Right atrium auricular region (tissue), 2 donors: Measurements from ENCODE around the gene PRDX2. TPM values are rescaled to one million over a fixed set of nuclear protein-coding genes. Genes with fewer than 3 reads are reported as not detected.
"Not testable (repeated sequence)": the region's sequence is repeated elsewhere in the genome, so short reads cannot be mapped to it uniquely, and the experiment has no call there.

ENCODE experiments used
- DNase-seq: peaks from one replicate; pipeline ENCODE4 v3.0.0-alpha.2; 2019; ENCODE audit warnings: low spot score
- H3K27ac ChIP-seq, 2 donors: fragments of 200-600 bp; sonication (generic); 1 replicate in 1 of 2; 2 replicates in 1 of 2; pipeline ENCODE4 v1.5.1; 2016 to 2019
- H3K27me3 ChIP-seq, 2 donors: fragments of 200-600 bp; sonication (generic); one replicate each; pipeline versions ENCODE4 v1.5.1 to v1.6.0; 2017 to 2019
- H3K36me3 ChIP-seq: fragments of 200-600 bp; sonication (generic); one replicate; pipeline ENCODE4 v1.5.1; 2016
- H3K4me1 ChIP-seq, 2 donors: fragments of 200-600 bp; sonication (generic); one replicate each; pipeline versions ENCODE4 v1.5.1 to v1.6.0; 2017 to 2019
- H3K4me3 ChIP-seq, 2 donors: fragments of 200-600 bp; sonication (generic); 1 replicate in 1 of 2; 2 replicates in 1 of 2; pipeline ENCODE4 v1.5.1; 2017 to 2019; ENCODE audit warnings: mild to moderate bottlenecking in 1 of 2, moderate library complexity in 1 of 2
- H3K9me3 ChIP-seq, 2 donors: fragments of 200-600 bp; sonication (generic); one replicate each; pipeline ENCODE4 v1.5.1; 2019
- CTCF ChIP-seq, 2 donors: fragments of 200-600 bp; sonication (generic); IDR thresholded peaks; one replicate each; pipeline ENCODE4 v1.5.1; 2019; ENCODE audit warnings: antibody characterized with exemption in 2 of 2
- total RNA-seq, 2 donors: library from RNA; depleted of rRNA; stranded (reverse); fragments of >200 nt; gene quantifications; one replicate each; pipeline ENCODE4 v1.1.0, GENCODE V29; 2016

Gene PRDX2
- total RNA-seq, 2 donors from 2014 or later = 702 to 859 TPM

GRCh38 chr19:12833418-12833737 lies 31.8 kb upstream of the PRDX2 start:
- no peak for TF ChIP-seq CTCF (IDR thresholded peaks at IDR 0.05)
- DNase-seq = no peak
- peaks cover 32 to 52% of the 10 kb centered on the region in 2 donors for H3K27me3 ChIP-seq
- no peak overlapping the region for H3K27ac ChIP-seq
- H3K4me3 ChIP-seq = peak overlapping the region in 1 of 2 donors; percentile 51
- peaks cover 0 to 36% of the 10 kb centered on the region in 2 donors for H3K4me1 ChIP-seq
- H3K9me3 ChIP-seq = no peaks in the 10 kb centered on the region
- no peaks in the 10 kb centered on the region for H3K36me3 ChIP-seq

DNA sequence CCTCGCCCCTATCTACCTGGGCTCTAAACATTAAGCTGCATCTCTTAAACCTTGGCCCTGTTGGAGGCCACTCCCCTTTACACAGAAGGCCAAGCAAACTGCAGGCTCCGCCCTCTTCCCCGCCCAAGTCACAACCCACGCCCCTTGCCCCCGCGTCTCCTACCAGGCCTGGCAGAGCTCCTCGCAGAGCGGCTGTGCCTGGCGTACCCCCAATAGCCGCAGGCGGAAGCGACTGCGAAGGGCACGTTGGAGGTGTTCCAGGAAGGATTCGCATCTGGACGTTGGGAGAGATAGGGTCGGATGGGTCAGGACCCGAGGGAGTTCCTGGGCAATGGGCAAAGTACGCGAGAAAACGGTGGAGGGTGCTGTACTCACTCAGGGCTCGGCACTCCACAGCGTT lies 26.9 kb upstream of the PRDX2 start:
- Histone ChIP-seq H3K27me3 (peaks cover 18 to 39% of the 10 kb centered on the region in 2 donors), H3K27ac (no peak overlapping the region), H3K9me3 (no peaks in the 10 kb centered on the region), H3K4me3 (no peak overlapping the region), H3K36me3 (no peaks in the 10 kb centered on the region), H3K4me1 (peaks cover 0 to 20% of the 10 kb centered on the region in 2 donors)
- TF ChIP-seq CTCF (IDR thresholded peaks at IDR 0.05) = no peak
- DNase-seq = no peak

DNA sequence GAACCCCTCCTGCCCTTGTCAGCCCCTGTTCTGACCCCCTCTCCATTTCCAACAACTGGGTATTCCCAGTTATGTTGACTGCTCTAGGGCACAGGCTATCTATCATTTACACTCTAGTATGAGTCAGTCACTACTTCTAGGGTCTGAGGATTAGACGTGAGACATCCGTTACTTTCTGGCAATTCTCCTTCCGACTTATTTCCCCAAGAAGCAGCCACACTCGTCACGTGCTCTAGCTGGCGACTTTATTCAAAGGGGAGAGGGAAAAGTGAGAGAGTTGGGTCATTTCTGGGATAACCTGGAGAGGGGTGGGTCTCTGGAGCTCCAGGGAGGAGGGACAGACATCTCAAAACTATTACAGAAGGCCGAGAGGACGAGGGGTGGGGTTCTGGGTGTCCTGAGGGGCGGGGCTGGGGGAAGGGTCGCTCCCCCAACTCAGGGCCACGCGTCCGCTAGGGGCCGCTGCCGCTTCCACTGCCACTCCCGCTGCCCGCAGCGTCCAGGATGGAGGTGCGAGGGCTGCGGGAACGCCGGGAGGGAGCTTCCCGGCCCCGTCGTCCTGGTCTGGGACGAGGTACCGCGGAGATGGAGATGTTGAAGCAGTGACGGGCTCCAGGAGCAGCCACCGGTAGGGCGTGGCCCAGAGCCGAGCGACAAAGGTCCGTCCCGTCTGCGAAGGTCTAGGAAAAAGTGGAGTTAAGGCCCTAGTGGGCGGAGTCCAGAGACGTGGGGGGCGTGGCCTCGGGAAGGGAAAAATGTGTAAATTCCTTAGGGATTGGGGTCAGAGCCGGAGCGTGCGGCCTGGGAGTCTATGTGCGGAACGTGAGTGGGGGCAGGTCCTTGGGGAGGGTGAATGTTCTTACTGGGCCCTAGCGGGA lies 23.9 kb upstream of the PRDX2 start:
- H3K27me3 ChIP-seq = peaks cover 0 to 26% of the 10 kb centered on the region in 2 donors
- no peak overlapping the region for H3K4me3 ChIP-seq
- DNase-seq = no peak
- H3K9me3 ChIP-seq = no peaks in the 10 kb centered on the region
- peak in 1 of 2 donors; percentile 23 for TF ChIP-seq CTCF (IDR thresholded peaks at IDR 0.05)
- H3K36me3 ChIP-seq = no peaks in the 10 kb centered on the region
- peaks cover 0 to 8% of the 10 kb centered on the region in 2 donors for H3K4me1 ChIP-seq
- no peak overlapping the region for H3K27ac ChIP-seq

GRCh38 chr19:12821761-12822160 lies 20.2 kb upstream of the PRDX2 start:
- Histone ChIP-seq H3K27ac (no peak overlapping the region), H3K27me3 (peaks cover 0 to 14% of the 10 kb centered on the region in 2 donors), H3K4me1 (peaks cover 0 to 3% of the 10 kb centered on the region in 2 donors), H3K9me3 (no peaks in the 10 kb centered on the region), H3K4me3 (no peak overlapping the region), H3K36me3 (no peaks in the 10 kb centered on the region)
- TF ChIP-seq CTCF (IDR thresholded peaks at IDR 0.05) = no peak
- DNase-seq = no peak

DNA sequence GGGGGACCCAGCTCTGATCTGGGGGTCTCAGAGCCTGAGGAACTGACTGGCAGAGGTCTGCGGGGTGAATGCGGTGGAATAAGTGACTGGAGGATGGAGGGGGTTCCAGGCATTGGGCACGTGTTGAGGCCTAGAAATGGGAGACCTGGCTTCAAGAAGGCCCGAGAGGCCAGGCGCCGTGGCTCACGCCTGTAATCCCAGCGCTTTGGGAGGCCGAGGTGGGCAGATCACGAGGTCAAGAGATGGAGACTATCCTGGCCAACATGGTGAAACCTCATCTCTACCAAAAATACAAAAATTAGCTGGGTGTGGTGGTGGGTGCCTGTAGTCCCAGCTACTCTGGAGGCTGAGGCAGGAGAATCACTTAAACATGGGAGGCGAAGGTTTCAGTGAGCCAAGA lies 16.2 kb upstream of the PRDX2 start:
- not testable (repeated sequence) for H3K36me3 ChIP-seq, H3K27ac ChIP-seq, H3K27me3 ChIP-seq, H3K9me3 ChIP-seq, DNase-seq, H3K4me1 ChIP-seq, H3K4me3 ChIP-seq

DNA sequence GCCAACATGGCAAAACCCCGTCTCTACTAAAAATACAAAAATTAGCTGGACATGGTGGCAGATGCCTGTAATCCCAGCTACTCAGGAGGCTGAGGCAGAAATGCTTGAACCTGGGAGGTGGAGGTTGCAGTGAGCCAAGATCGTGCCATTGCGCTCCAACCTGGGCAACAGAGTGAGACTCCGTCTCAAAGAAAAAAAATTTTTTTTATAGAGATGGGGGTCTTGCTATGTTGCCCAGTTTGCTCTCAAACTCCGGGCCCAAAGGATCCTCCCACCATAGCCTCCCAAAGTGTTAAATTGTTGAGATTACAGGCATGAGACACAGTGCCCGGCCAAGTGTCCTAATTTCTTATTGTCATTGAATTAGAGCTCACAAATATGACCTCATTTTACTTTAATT lies 15.6 kb upstream of the PRDX2 start:
- H3K4me3 ChIP-seq, H3K4me1 ChIP-seq, H3K9me3 ChIP-seq, DNase-seq, H3K27me3 ChIP-seq, H3K36me3 ChIP-seq, H3K27ac ChIP-seq: not testable (repeated sequence)

DNA sequence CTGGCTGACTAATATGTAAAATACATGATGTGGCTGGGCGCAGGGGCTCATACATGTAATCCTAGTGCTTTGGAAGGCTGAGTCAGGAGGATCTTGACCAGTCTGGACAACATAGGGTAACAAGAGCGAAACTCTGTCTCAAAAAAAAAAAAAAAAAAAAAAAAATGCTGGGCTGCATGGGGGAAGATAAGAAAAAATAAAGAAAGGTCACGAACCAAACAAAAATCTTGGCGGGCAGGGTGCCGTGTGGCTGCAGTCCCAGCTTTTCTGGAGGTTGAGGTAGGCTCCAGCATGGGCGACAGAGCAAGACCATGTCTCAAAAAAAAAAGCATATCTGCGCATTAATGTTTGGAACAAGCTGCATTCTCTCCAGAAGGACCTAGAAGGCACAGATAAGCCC lies 13.5 kb upstream of the PRDX2 start:
- no peak overlapping the region for H3K4me3 ChIP-seq
- no peaks in the 10 kb centered on the region for H3K36me3 ChIP-seq
- no peak for DNase-seq
- no peak overlapping the region for H3K27ac ChIP-seq
- no peak for TF ChIP-seq CTCF (IDR thresholded peaks at IDR 0.05)
- H3K27me3 ChIP-seq = no peaks in the 10 kb centered on the region
- H3K4me1 ChIP-seq = no peaks in the 10 kb centered on the region
- no peaks in the 10 kb centered on the region for H3K9me3 ChIP-seq
